Astrocyte (in vitro differentiated cells and primary cell): Measurements from ENCODE around the gene TRAF1.

Experiments
- EZH2 ChIP-seq: IDR thresholded peaks from 2 replicates; pipeline ENCODE4 v1.6.1; 2012; ENCODE audit warnings: mild to moderate bottlenecking, low read length, inconsistent platforms; ENCODE audit not compliant: insufficient read depth
- TF ChIP-seq, protein P1 (sequence below): IDR thresholded peaks from 2 replicates; pipeline ENCODE4 v1.5.1; 2011; ENCODE audit warnings: low read depth, mild to moderate bottlenecking, inconsistent platforms, low read length, moderate library complexity; ENCODE audit not compliant: insufficient read depth

DNA sequence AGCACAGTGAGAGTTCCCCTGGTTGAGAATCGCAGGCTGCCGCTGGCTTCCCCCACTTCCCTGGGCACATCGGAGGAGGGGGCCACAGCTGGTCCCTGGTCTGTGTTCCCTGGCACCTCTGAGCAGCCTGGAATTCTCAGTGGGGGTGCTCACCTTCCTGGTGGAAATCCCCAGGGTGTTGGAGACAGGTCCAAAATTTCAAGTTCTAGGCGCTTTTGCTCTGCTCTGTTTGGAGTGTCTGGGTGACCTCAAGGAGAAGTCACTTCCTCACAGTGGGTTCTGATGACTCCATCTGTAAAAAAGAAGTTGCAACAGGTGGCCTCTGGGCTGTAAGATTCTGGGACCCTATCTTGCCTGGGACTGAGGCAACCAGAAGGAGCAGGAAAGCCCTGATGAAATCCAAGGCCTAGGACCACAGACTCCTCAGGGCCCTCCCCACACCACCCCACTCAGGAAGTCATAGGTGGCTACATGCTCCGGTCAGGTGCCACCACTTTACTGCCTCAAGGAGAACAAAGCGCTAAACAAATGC, at the start of gene TRAF1:
- no peak for TF ChIP-seq EZH2
- TF ChIP-seq, protein P1, sequence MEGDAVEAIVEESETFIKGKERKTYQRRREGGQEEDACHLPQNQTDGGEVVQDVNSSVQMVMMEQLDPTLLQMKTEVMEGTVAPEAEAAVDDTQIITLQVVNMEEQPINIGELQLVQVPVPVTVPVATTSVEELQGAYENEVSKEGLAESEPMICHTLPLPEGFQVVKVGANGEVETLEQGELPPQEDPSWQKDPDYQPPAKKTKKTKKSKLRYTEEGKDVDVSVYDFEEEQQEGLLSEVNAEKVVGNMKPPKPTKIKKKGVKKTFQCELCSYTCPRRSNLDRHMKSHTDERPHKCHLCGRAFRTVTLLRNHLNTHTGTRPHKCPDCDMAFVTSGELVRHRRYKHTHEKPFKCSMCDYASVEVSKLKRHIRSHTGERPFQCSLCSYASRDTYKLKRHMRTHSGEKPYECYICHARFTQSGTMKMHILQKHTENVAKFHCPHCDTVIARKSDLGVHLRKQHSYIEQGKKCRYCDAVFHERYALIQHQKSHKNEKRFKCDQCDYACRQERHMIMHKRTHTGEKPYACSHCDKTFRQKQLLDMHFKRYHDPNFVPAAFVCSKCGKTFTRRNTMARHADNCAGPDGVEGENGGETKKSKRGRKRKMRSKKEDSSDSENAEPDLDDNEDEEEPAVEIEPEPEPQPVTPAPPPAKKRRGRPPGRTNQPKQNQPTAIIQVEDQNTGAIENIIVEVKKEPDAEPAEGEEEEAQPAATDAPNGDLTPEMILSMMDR = no peak
